ENCODE measurements around the gene NEUROG2.
"Not testable (repeated sequence)": the region's sequence is repeated elsewhere in the genome, so short reads cannot be mapped to it uniquely, and the experiment has no call there.

GRCh38 chr4:112522431-112522830 lies 6.5 kb upstream of the NEUROG2 start:
- TF ChIP-seq CTCF (conservative IDR thresholded peaks at IDR 0.05); ZFX (IDR thresholded peaks at IDR 0.05): not testable (repeated sequence)
